Measurements from ENCODE around the gene RBM15. TPM values are rescaled to one million over a fixed set of nuclear protein-coding genes. Genes with fewer than 3 reads are reported as not detected.

RBM15 gene, protein sequence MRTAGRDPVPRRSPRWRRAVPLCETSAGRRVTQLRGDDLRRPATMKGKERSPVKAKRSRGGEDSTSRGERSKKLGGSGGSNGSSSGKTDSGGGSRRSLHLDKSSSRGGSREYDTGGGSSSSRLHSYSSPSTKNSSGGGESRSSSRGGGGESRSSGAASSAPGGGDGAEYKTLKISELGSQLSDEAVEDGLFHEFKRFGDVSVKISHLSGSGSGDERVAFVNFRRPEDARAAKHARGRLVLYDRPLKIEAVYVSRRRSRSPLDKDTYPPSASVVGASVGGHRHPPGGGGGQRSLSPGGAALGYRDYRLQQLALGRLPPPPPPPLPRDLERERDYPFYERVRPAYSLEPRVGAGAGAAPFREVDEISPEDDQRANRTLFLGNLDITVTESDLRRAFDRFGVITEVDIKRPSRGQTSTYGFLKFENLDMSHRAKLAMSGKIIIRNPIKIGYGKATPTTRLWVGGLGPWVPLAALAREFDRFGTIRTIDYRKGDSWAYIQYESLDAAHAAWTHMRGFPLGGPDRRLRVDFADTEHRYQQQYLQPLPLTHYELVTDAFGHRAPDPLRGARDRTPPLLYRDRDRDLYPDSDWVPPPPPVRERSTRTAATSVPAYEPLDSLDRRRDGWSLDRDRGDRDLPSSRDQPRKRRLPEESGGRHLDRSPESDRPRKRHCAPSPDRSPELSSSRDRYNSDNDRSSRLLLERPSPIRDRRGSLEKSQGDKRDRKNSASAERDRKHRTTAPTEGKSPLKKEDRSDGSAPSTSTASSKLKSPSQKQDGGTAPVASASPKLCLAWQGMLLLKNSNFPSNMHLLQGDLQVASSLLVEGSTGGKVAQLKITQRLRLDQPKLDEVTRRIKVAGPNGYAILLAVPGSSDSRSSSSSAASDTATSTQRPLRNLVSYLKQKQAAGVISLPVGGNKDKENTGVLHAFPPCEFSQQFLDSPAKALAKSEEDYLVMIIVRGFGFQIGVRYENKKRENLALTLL
- total RNA-seq, result 16.7 and 18.1 TPM in 2 replicates

DNA sequence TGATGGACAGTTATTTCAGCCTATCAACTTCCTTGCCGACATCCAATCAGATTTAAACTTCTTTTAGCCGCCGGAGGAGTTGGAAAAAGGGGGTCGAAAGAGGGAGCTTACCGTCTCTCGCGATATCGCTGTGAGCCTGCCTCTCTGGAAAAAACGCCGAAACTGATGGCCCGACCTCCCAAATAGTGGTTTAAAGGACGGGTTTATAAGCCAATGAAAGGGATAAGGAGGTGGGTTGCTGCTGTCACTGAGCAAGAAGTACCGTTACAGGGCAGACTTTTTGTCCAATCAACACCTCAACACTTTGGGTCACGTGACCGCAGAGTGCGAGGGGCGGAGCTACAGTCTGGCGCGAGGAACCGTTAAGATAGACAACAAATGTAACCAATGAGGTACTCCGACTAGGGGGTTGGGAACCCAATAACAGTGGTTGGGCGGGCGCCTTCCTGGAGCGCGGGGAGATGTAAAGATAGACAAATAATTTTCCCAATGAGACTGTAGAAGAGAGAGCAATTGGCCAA is at the start of gene RBM15:
TSS of gene RBM15 (plus strand) at position 492 of the 521 bp plus-strand sequence. CDS start at position 521, 29 bp downstream.

DNA sequence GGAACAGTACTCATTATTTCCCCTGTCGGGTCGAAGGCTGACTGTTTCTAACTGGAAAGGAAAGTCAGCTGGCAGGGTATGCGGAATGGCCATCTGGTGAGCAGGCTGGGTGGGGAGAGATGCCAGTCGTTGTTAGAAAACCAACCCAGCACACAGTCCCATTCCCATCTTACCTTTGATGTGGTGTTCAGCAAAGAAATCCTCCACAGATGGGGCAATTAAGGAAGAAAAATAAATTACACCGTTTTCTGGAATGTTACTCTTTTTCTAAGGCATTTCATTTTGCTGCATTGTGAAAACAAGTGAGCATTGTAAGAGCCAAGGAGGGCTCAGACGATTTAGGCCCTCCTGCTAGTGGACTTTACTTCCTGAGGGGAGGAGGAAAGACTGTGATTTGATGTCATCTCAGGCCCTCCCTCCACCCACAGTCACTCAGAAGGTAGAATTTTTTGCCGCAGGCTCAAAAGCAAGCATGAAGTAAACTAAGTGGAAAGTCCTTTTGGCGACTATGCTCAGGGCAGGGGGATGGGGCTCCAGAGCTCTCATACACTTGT is 51.6 kb downstream of the RBM15 start, which contains the start of gene SLC16A4:
TSS of gene SLC16A4 (minus strand) at position 335 of the 554 bp plus-strand sequence. CDS start 1,703 bp downstream, outside the sequence.

Other genes starting within 250 kb of the RBM15 start
- gene UBL4B, start 226.9 kb upstream of the RBM15 start, total RNA-seq, result not detected in 2 replicates
- gene SLC6A17, start 188.9 kb upstream of the RBM15 start, total RNA-seq, result 0.12 and 0.15 TPM in 2 replicates
- 4.1 and 4.6 TPM in 2 replicates for gene KCNC4, start 129.1 kb upstream of the RBM15 start, total RNA-seq
- 14.4 and 16.4 TPM in 2 replicates for gene SLC16A4, start 51.6 kb downstream of the RBM15 start, total RNA-seq
- 99.3 and 100 TPM in 2 replicates for gene LAMTOR5, start 68.3 kb downstream of the RBM15 start, total RNA-seq
- not detected in 2 replicates for gene PROK1, start 111.8 kb downstream of the RBM15 start, total RNA-seq
- not detected in 2 replicates for gene KCNA10, start 179.8 kb downstream of the RBM15 start, total RNA-seq

Measured in cardiac ventricle fibroblast (primary cell).